GM21390 (cell line): ENCODE data around the gene MGAT2.
A peak's percentile ranks its signal among the peaks of the same experiment; 100 is the strongest.
"Not testable (repeated sequence)": the region's sequence is repeated elsewhere in the genome, so short reads cannot be mapped to it uniquely, and the experiment has no call there.

Experiments used
- ATAC-seq: cut with Tn5 transposase; IDR thresholded peaks from one replicate; pipeline ENCODE4 v1.9.1; 2021; ENCODE audit not compliant: unreplicated experiment

MGAT2 gene

DNA sequence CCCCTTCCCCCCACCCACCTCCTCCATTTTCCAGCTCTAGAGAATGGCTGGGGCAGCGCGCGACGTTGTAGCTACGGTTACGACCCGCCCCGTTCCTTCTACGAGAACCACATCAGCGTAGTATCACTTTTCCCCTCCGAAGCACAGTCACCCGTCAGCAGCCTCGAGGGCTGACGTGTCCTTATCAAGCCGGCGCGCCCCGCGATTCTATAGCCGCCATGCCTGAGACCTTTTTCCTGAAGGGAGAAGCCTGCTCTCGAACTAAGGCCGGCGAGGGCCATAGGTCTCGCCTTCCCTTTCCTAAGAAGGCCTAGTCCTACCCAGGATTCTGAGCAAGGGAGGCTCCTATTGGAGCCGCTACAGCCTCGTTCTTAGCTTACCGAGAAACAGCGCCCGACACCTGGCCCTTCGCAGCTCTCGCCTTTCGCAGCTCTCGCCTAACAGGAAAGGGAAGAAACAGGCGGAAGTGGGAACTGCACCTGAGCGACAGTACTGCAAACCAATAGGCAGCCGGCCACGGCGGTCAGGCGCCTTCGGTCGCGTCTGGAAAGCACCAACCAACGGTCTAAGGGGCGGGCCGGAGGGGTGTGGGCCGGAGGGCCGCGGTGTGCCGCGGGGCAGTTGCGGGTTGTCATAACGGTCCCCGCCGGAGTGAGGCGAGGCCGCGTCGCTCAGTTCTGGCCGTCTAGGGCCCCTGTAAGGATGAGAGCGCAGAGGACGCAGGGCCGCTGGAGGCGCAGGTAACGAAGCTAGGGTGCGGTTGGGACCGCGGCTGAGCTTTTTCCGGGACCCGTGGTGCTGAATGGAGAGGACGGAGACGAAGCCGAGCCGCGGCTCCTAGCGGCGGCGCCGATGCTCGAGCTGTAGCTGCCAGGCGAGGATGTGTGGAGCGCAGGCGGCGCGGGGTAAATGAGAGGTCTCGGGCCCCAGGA, at the start of gene MGAT2, which contains the start of gene RPL36AL:
MGAT2 (plus strand) TSS at position 618 of the 932 bp plus-strand sequence. CDS start 470 bp downstream, outside the sequence.
RPL36AL (minus strand) TSS at position 445 of the 932 bp plus-strand sequence. CDS start 1,522 bp downstream, outside the sequence.
- ATAC-seq = peak; percentile 92

DNA sequence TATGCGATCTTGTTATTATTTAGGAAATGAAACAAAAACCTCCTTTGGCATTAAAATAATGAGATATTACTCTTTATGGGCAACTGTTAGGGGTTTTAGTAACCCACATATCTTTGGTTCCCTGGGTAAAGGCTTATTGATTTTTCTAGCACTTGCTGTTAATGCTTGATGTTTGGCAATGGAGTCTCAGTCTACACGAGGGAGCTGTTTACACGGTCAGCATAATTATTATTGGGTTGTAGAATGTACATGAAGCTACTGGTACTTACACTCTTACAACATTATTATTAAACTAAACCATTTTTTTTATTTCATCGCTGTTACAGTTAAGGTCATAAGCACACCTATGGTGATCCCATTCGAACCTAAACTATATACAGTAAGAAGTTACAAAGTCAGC, 46.6 kb upstream of the MGAT2 start:
- ATAC-seq = no peak

GRCh38 chr14:49578141-49578540, 42.5 kb upstream of the MGAT2 start:
- ATAC-seq = no peak

GRCh38 chr14:49579841-49580240, 40.8 kb upstream of the MGAT2 start:
- no peak for ATAC-seq

DNA sequence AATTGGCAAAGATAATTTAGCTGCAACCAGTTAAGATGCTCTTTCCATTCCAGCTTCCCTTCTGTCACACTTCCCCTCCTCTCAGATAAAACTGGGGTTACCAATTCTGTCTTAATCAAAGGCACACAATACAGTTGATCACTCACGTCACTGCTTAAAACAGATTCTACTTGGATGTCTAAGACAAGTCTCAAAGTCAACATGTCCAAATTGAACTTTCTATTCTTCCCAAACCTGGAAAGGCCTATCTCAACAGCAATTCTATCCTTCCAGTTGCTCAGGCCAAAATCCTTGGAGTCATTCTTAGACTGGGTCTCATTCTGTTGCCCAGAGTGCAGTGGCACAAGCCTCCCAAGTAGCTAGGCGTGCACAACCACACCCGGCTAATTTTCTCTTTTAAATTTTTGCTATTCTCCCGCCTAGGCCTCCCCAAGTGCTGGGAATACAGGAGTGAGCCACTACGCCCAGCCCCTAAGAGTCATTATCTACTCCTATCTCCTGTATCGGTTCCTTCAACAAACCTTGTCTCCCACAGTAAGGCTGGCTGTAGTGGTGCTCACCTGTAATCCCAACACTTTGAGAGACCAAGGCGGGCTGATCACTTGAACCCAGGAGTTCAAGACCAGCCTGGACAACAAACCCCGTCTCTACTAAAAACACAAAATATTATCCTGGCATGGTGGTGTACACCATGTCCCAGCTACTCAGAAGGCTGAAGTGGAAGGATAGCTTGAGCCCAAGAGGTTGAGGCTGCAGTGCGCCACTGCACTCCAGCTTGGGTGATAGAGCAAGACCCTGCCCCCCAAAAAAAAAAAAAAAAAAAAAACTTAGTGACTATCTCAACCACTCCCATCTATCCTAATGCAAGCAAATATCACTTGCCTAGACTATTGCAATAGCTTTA, 39.1 kb upstream of the MGAT2 start:
- ATAC-seq = no peak

DNA sequence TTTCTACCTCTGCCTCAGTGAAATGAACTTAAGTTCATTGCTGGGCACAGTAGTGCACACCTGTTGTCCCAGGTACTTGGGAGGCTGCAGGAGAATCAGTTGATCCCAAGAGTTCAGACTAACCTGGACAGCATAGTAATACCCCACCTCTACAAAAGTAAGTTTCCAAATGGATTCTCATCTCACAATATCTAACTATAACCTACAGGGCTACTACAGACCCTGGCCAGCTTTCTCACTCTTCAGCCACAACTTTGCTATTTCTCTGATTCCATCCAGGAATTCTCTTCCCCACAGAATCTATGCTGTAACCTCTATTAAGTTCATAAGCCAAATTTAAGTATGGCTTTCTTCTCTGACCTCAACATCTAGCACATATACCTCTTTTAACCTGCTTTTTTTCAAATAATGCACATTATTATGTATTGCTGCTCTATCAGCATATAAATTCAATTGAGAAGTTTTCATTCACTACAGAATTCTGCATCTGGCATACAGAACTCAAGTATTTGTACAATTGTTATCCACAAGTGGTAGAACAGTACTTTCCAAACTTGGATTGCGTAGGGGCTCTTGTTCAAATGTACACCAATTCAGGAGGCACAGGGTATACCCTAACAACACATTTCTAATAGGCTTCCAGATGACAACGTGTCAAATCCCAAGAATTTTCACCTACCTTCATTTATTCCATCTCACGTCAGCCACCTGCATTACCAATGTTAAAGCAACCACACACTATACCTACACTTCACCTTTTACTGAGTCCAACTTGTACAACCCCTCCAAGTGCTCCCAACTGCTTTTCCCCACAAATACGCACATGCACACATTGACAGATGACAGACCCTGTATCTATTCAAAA, 38.3 kb upstream of the MGAT2 start:
- ATAC-seq = no peak

DNA sequence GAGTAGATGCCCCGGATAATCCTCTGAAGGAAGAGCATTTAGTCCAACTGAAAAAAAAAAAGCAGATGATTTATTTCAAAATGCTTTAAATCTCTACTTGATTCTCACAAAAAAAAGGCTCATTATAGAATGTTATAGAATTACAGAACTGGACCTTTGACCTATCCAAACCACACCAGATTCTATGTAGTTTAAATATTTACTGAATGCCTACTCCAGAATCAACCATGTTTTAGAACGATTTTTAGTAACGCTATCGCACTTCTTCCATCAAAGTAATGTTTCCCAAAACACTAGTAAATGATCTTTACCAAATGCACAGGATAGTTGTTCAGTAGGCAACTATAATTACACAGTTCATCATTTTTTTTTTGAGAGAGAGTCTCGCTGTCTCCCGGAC, 37.0 kb upstream of the MGAT2 start:
- no peak for ATAC-seq

- ATAC-seq = no peak
These were observed 36.5 kb upstream of the MGAT2 start for GRCh38 chr14:49584058-49584457.

DNA sequence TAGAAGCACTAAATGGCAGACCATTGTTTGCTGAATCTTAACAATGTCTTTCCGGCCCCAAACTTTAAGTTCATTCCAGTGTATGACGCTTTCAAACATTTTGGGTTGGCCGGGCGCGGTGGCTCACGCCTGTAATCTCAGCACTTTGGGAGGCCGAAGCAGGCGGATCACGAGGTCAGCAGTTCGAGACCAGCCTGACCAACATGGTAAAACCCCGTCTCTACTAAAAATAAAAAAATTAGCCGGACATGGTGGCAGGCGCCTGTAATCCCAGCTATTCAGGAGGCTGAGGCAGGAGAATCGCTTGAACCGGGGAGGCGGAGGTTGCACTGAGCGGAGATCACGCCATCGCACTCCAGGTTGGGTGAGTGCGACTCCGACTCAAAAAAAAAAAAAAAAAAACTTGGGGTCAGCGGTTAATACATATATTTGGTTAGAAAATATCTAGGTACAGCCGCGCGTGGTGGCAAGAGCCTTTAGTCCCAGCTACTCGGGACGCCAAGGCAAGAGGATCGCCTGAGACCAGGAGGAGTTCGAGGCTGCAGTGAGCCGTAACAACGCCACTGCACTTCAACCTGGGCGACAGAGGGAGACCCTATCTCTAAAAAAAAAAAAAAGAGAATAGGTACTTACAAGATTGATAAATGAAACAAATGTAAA, 35.5 kb upstream of the MGAT2 start:
- not testable (repeated sequence) for ATAC-seq

GRCh38 chr14:49585803-49586672, 34.6 kb upstream of the MGAT2 start, which contains the start of gene RPS29:
Gene RPS29 (minus strand): TSS chr14:49586380. CDS start chr14:49586346, 34 bp downstream.
- ATAC-seq = peak; percentile 84

DNA sequence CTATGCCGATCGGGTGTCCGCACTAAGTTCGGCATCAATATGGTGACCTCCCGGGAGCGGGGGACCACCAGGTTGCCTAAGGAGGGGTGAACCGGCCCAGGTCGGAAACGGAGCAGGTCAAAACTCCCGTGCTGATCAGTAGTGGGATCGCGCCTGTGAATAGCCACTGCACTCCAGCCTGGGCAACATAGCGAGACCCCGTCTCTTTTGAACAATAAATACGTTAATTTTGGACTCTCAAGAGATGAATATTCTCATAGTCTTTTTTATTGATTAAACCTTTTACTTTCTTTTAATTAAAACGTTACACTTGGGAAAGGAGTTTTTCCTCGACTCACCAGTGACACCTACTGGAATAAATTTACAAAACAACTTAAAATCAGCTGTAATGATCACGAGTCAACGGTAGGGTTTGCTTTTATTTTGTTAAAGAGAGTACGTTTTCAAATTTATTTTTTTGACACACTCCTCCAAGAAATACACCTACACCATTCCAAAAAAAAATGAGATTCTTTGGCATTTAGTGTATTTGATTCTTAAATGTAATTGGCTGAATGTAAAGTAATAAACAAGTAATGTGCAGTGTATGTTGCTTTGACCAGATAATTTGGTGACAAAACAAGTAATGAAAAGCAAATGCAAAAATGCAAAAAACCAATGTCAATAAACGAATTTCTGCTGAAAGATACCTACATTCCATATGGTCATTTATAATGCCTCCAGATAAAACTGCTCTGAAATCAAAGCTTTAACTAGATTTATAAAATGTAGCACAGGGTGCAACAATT, 33.7 kb upstream of the MGAT2 start:
- ATAC-seq = peak; percentile 29

- no peak for ATAC-seq
These were observed 31.2 kb upstream of the MGAT2 start for GRCh38 chr14:49589387-49589786.

GRCh38 chr14:49593016-49593415, 27.6 kb upstream of the MGAT2 start:
- no peak for ATAC-seq

- ATAC-seq = no peak
These were observed 26.1 kb upstream of the MGAT2 start for GRCh38 chr14:49594347-49595091.

DNA sequence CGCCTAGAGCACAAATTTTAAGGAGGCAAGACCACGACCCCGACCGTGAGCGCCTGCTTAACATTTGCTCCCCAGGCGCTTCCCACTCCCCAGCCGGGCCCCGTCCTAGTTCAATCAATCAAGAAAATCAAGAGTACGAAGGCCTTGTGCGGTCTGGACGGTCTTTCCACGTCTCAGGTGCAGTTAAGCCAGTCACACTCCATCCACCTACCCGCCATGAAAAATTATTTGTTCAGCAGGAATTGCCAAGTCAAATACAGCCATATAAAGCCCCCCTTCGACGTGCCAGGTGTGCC, 22.5 kb upstream of the MGAT2 start:
- ATAC-seq = no peak

DNA sequence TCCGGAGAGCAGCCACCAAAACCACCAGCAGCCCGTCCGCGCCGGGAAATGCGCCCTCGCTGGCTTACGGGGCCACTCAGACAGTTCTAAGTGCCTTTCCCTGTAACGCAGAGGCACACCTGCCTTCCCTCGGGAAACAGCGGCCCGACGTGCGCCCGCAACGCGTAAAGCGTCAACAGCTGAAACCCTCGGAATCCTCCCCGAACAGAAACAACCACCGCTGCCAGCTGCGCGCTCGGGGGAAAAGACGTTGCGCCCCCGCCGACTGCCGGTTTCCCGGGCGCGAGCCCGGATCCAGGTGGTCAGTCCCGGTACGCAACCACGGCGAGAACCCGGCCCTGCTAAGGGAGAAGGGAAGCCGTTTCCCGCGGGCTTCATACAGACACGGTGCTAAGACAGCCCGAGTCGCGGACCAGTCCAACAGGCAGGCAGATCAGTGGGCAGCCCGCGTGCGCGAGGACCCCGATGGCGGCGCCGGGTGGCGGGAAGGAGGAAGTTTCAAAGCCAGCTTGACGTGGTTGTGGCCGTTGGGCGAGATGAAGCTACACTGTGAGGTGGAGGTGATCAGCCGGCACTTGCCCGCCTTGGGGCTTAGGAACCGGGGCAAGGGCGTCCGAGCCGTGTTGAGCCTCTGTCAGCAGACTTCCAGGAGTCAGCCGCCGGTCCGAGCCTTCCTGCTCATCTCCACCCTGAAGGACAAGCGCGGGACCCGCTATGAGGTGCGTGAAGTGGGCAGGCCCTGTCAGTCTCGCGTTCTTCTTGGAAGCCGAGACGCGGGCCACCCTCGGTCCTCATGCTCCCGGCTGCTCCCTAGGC, 21.9 kb upstream of the MGAT2 start, which contains the start of gene LRR1:
LRR1 (plus strand) TSS at position 456 of the 816 bp plus-strand sequence; CDS start at position 537, 81 bp downstream.
- ATAC-seq = peak; percentile 47

GRCh38 chr14:49607583-49607982, 13.0 kb upstream of the MGAT2 start:
- ATAC-seq = no peak
